ENCODE data around the gene MZF1.

Gene MZF1

GRCh38 chr19:58558623-58559274 is 14.4 kb downstream of the MZF1 start (continued):
- TF ChIP-seq ZNF639 (tag by site-specific recombination; IDR thresholded peaks at IDR 0.05), result no peak
- TF ChIP-seq SP2 (tag by site-specific recombination; IDR thresholded peaks at IDR 0.05), result peak; percentile 73
- no peak for TF ChIP-seq ZNF580 (tag by site-specific recombination; IDR thresholded peaks at IDR 0.05)

- peak within 1 kb of the TSS; percentile 99 for H3K27ac ChIP-seq (ENCODE audit: extremely low read depth, low read depth, low read length)
- ChIA-PET CTCF (interaction anchor here (1.1 to 1.2 kb wide), 2 partner anchors 14 to 38 kb away, joined by 3 read pairs; partner anchors contain the start of gene ZBTB45), POLR2A (interaction anchor here (1.2 to 4.0 kb wide), 4 partner anchors 9 to 38 kb away, joined by 3 to 62 read pairs (median 20); partner anchors contain the start of genes TRIM28 and ZBTB45)
- H3K4me3 ChIP-seq (ENCODE audit: low read depth, low read length), result peak within 1 kb of the TSS; percentile 89
- H3K4me1 ChIP-seq (ENCODE audit: control insufficient read depth, insufficient read depth, low read length), result peaks cover 17% of the 10 kb centered on the region
- H3K36me3 ChIP-seq (ENCODE audit: control insufficient read depth in 2 of 2, insufficient read depth in 1 of 2, low read length in 2 of 2), result peaks cover 13 to 51% of the 10 kb centered on the region in 2 experiments
- H3K9me3 ChIP-seq (ENCODE audit: control insufficient read depth, insufficient read depth, low read depth, low read length), result no peaks in the 10 kb centered on the region
- TF ChIP-seq ZNF23 (tag by site-specific recombination; IDR thresholded peaks at IDR 0.05; ENCODE audit: borderline replicate concordance) (no peak), ZNF426 (tag by site-specific recombination; IDR thresholded peaks at IDR 0.05) (no peak), ZNF560 (tag by site-specific recombination; IDR thresholded peaks at IDR 0.05; ENCODE audit: borderline replicate concordance) (no peak), ZNF24 (tag by site-specific recombination; IDR thresholded peaks at IDR 0.05) (no peak), ZNF707 (tag by site-specific recombination; IDR thresholded peaks at IDR 0.05) (no peak), ZBTB6 (tag by site-specific recombination; IDR thresholded peaks at IDR 0.05) (no peak), ZNF132 (tag by site-specific recombination; IDR thresholded peaks at IDR 0.05; ENCODE audit: borderline replicate concordance) (no peak), ZNF645 (tag by site-specific recombination; IDR thresholded peaks at IDR 0.05) (no peak), ZNF654 (tag by site-specific recombination; IDR thresholded peaks at IDR 0.05; ENCODE audit: low read depth) (no peak), ZNF146 (tag by site-specific recombination; IDR thresholded peaks at IDR 0.05) (no peak), ZNF76 (tag by site-specific recombination; IDR thresholded peaks at IDR 0.05; ENCODE audit: borderline replicate concordance, low read depth) (0 out of 2 replicates have a peak, but pooled peaks have one; percentile 5), ZNF280C (tag by site-specific recombination; IDR thresholded peaks at IDR 0.05) (no peak), ZNF510 (tag by site-specific recombination; IDR thresholded peaks at IDR 0.05; ENCODE audit: insufficient replicate concordance) (no peak), KLF7 (tag by site-specific recombination; IDR thresholded peaks at IDR 0.05; ENCODE audit: borderline replicate concordance) (0 out of 2 replicates have a peak, but pooled peaks have one; percentile 19), ZNF335 (tag by site-specific recombination; conservative IDR thresholded peaks at IDR 0.05) (no peak), ZNF292 (tag by site-specific recombination; IDR thresholded peaks at IDR 0.05; ENCODE audit: borderline replicate concordance, low read depth) (no peak), ZNF837 (tag by site-specific recombination; IDR thresholded peaks at IDR 0.05) (no peak), FEZF1 (tag by site-specific recombination; IDR thresholded peaks at IDR 0.05) (0 out of 2 replicates have a peak, but pooled peaks have one; percentile 20), TCF7L2 (IDR thresholded peaks at IDR 0.05; ENCODE audit: borderline replicate concordance, low read depth, low read length) (no peak), HIC1 (tag by site-specific recombination; IDR thresholded peaks at IDR 0.05) (peak; percentile 13; the same call in 1 of the 2 replicates), ZNF549 (tag by site-specific recombination; IDR thresholded peaks at IDR 0.05) (no peak), ZNF558 (tag by site-specific recombination; IDR thresholded peaks at IDR 0.05) (no peak), ZNF423 (tag by site-specific recombination; IDR thresholded peaks at IDR 0.05) (no peak), ZNF341 (tag by site-specific recombination; IDR thresholded peaks at IDR 0.05; ENCODE audit: low read depth) (no peak)
Measured at GRCh38 chr19:58558066-58558622, 15.0 kb downstream of the MZF1 start, which contains the start of gene UBE2M. Gene UBE2M (minus strand): TSS chr19:58558611. CDS start chr19:58558381, 230 bp downstream.
